Stimulated activated CD4-positive, alpha-beta T cell treated with anti-CD3 and anti-CD28 coated beads, Interleukin-15, amount 100 ng/mL, for 48 hours (primary cell): ENCODE measurements around the gene TOGARAM1.

ENCODE experiments used
- DNase-seq, 2 donors: peaks; one replicate each; pipeline ENCODE4 v3.0.0-alpha.2; 2020; ENCODE audit warnings: low read depth in 2 of 2

TOGARAM1 gene

GRCh38 chr14:44961554-44962333 lies at the start of gene TOGARAM1, which contains the start of gene KLHL28:
Gene TOGARAM1 (plus strand): TSS chr14:44962190. CDS start chr14:44962422, 232 bp downstream.
Gene KLHL28 (minus strand): TSS chr14:44961947. CDS start chr14:44945928, 16,019 bp downstream.
- DNase-seq = peak; percentile 92 to 93

- DNase-seq = no peak
Measured at GRCh38 chr14:44914849-44915248, 47.1 kb upstream of the TOGARAM1 start.

- no peak for DNase-seq
Measured at GRCh38 chr14:44928793-44929192, 33.2 kb upstream of the TOGARAM1 start.

GRCh38 chr14:44935155-44935554 lies 26.8 kb upstream of the TOGARAM1 start:
- DNase-seq = no peak

GRCh38 chr14:44937547-44937946 lies 24.4 kb upstream of the TOGARAM1 start:
- DNase-seq = no peak

- no peak for DNase-seq
Measured at GRCh38 chr14:44940211-44940610, 21.8 kb upstream of the TOGARAM1 start.

- no peak for DNase-seq
Measured at GRCh38 chr14:44940944-44941343, 21.0 kb upstream of the TOGARAM1 start.

GRCh38 chr14:44941591-44941990 lies 20.4 kb upstream of the TOGARAM1 start:
- DNase-seq = no peak

GRCh38 chr14:44942436-44942835 lies 19.6 kb upstream of the TOGARAM1 start:
- DNase-seq = no peak

- DNase-seq = no peak
Measured at GRCh38 chr14:44944107-44944506, 17.9 kb upstream of the TOGARAM1 start.

GRCh38 chr14:44945264-44945663 lies 16.7 kb upstream of the TOGARAM1 start:
- no peak for DNase-seq

- DNase-seq = no peak
Measured at GRCh38 chr14:44951051-44951450, 10.9 kb upstream of the TOGARAM1 start.

- no peak for DNase-seq
Measured at GRCh38 chr14:44952391-44953110, 9.4 kb upstream of the TOGARAM1 start.

- no peak for DNase-seq
Measured at GRCh38 chr14:44954750-44955149, 7.2 kb upstream of the TOGARAM1 start.

GRCh38 chr14:44955528-44955927 lies 6.5 kb upstream of the TOGARAM1 start:
- DNase-seq = no peak

- no peak for DNase-seq
Measured at GRCh38 chr14:44956866-44957265, 5.1 kb upstream of the TOGARAM1 start.

- DNase-seq = no peak
Measured at GRCh38 chr14:44959538-44959937, 2.5 kb upstream of the TOGARAM1 start.

- DNase-seq = no peak
Measured at GRCh38 chr14:44960146-44960545, 1.8 kb upstream of the TOGARAM1 start.

- DNase-seq = no peak
Measured at GRCh38 chr14:44960646-44961045, 1.3 kb upstream of the TOGARAM1 start.

GRCh38 chr14:44961151-44961553 lies 838 bp upstream of the TOGARAM1 start:
- DNase-seq = peak; percentile 31 to 61

GRCh38 chr14:44962334-44963043 lies 499 bp downstream of the TOGARAM1 start:
- no peak for DNase-seq

- no peak for DNase-seq
Measured at GRCh38 chr14:44963044-44963528, 1.1 kb downstream of the TOGARAM1 start.
